ENCODE results near the gene GEMIN7.

DNA sequence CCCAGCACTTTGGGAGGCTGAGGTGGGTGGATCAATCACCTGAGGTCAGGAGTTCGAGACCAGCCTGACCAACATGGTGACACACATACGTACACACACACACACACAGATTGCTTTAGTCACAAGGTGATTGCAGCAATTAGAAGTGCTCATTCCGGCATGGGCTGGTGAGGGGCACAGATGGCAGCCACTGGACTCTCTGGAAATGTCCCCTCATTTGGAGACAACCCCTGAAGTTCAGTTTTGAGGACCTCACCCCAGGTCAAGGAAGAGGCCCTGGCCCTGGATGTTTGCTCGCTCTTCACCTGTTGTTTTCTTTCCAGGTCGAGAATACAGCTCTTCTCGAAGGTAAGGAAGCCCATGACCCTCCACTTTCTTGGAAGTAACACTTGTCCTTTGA lies 8.8 kb upstream of the GEMIN7 start:
- TF ChIP-seq, protein P1, sequence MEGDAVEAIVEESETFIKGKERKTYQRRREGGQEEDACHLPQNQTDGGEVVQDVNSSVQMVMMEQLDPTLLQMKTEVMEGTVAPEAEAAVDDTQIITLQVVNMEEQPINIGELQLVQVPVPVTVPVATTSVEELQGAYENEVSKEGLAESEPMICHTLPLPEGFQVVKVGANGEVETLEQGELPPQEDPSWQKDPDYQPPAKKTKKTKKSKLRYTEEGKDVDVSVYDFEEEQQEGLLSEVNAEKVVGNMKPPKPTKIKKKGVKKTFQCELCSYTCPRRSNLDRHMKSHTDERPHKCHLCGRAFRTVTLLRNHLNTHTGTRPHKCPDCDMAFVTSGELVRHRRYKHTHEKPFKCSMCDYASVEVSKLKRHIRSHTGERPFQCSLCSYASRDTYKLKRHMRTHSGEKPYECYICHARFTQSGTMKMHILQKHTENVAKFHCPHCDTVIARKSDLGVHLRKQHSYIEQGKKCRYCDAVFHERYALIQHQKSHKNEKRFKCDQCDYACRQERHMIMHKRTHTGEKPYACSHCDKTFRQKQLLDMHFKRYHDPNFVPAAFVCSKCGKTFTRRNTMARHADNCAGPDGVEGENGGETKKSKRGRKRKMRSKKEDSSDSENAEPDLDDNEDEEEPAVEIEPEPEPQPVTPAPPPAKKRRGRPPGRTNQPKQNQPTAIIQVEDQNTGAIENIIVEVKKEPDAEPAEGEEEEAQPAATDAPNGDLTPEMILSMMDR (IDR thresholded peaks at IDR 0.05; ENCODE audit: insufficient read depth, low read length) = no peak
- TF ChIP-seq POLR2AphosphoS5 (IDR thresholded peaks at IDR 0.05; ENCODE audit: low read depth) (no peak), GABPA (IDR thresholded peaks at IDR 0.05; ENCODE audit: low read depth) (no peak)
- TF ChIP-seq, protein P2, sequence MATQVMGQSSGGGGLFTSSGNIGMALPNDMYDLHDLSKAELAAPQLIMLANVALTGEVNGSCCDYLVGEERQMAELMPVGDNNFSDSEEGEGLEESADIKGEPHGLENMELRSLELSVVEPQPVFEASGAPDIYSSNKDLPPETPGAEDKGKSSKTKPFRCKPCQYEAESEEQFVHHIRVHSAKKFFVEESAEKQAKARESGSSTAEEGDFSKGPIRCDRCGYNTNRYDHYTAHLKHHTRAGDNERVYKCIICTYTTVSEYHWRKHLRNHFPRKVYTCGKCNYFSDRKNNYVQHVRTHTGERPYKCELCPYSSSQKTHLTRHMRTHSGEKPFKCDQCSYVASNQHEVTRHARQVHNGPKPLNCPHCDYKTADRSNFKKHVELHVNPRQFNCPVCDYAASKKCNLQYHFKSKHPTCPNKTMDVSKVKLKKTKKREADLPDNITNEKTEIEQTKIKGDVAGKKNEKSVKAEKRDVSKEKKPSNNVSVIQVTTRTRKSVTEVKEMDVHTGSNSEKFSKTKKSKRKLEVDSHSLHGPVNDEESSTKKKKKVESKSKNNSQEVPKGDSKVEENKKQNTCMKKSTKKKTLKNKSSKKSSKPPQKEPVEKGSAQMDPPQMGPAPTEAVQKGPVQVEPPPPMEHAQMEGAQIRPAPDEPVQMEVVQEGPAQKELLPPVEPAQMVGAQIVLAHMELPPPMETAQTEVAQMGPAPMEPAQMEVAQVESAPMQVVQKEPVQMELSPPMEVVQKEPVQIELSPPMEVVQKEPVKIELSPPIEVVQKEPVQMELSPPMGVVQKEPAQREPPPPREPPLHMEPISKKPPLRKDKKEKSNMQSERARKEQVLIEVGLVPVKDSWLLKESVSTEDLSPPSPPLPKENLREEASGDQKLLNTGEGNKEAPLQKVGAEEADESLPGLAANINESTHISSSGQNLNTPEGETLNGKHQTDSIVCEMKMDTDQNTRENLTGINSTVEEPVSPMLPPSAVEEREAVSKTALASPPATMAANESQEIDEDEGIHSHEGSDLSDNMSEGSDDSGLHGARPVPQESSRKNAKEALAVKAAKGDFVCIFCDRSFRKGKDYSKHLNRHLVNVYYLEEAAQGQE (IDR thresholded peaks at IDR 0.05; ENCODE audit: insufficient replicate concordance, low read depth) = no peak
